Stimulated activated CD8-positive, alpha-beta memory T cell treated with anti-CD3 and anti-CD28 coated beads, Interleukin-7, amount 100 ng/mL, for 24 hours (primary cell): ENCODE measurements around the gene PAX7.

ENCODE experiments used
- DNase-seq: peaks from one replicate; pipeline ENCODE4 v3.0.0-alpha.2; 2020; ENCODE audit warnings: low read depth

Gene PAX7

DNA sequence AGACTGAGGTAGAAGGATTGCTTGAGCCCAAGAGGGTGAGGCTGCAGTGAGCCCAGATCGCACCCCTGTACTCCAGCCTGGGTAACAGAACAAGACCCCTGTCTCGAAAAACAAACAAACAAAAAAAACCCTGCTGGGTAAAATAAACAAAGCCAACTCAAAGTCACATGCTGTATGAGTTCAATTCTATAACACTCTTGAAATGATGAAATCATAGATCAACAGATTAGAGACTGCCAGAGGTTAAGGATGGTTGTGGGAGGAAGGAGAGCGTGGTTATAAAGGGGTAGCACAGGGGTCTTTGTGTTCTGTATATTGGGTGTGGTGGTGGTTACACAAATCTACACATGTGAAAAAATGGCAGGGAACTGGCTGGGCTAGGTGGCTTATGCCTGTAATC is 166.3 kb downstream of the PAX7 start:
- DNase-seq, result no peak
